ENCODE results near the gene PRICKLE2. TPM values are rescaled to one million over a fixed set of nuclear protein-coding genes. Genes with fewer than 3 reads are reported as not detected.

PRICKLE2 gene
- total and polyA plus RNA-seq, 8 donors, result 34.3 to 48.2 (median 41.9) TPM

DNA sequence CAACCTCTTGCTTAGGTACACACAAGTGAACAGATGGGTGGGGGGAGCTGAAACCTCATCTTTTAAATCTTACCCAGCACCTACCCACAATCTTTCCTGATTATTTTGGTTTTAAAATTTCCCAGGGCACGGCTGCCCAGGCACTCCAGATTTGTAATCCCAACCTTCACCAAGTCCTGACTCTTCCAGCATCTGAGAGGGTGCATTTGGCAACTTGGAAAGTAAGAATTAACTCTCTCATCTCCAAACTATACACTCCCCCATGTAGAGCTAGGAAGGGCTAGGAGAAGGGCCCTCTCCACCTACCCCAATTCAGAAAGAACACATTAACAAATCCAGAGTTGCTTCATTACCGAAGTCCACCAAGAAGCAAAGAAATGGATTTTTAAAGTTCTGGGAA, 41.7 kb upstream of the PRICKLE2 start:
- no peak for TF ChIP-seq CTCF (IDR thresholded peaks at IDR 0.05)
- no peaks in the 10 kb centered on the region for H3K36me3 ChIP-seq
- peaks cover 3 to 18% of the 10 kb centered on the region in 2 donors for H3K4me1 ChIP-seq
- peaks cover 0 to 11% of the 10 kb centered on the region in 2 donors for H3K27me3 ChIP-seq
- no peaks in the 10 kb centered on the region for H3K9me3 ChIP-seq
- intact Hi-C loops (cut with DNase I), result no loop called here
- DNase-seq (peak in 1 of 4 donors; percentile 20), ATAC-seq (no peak)
- peak overlapping the region; percentile 46 to 53 for H3K4me3 ChIP-seq
- H3K27ac ChIP-seq, result peak overlapping the region; percentile 74 to 83

DNA sequence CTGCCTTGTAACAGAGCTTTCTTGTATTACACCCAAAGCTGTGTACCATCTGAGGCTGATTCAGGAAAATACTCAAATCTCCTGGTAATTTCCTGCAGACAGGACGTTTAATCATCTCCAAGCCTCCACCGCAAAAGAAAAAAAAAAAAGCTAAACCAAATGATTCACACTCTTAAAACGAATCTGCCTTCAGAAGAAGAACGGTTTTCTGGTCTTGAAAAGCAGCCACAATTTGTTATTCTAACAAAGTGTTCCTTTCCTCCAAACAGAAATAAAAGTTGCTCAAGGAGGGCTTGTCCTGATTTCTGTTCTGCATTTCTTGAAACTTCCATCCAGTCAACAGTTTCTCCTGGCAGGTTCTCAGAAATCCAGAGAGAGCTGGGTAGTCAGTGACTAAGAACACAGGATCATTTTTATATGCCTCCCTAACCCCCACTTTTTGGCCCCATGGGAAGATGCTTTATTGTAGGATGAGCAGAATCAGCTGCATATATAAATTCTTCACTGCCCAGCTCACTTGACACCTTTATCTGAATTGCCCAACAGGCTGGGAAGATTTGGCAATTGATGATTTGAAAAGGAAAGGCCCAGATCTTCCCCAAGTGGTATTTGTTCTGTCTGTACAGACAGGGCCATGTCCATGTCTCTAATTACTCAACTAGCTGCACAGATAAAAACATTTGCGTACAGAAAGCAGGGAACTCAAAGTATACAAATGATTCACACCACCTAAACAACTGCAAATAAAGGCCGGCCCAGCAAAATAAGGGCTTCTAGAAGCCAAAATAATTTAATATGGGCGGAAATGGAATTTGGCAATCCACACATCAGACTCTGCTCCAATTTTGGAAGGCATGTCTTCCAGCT, 41.0 kb upstream of the PRICKLE2 start:
- peak overlapping the region; percentile 46 to 53 for H3K4me3 ChIP-seq
- no peaks in the 10 kb centered on the region for H3K36me3 ChIP-seq
- ATAC-seq (peak; percentile 35), DNase-seq (peak in 2 of 4 donors; percentile 56 to 62)
- H3K27me3 ChIP-seq, result peaks cover 0 to 11% of the 10 kb centered on the region in 2 donors
- H3K4me1 ChIP-seq, result peaks cover 3 to 18% of the 10 kb centered on the region in 2 donors
- no peak for TF ChIP-seq CTCF (IDR thresholded peaks at IDR 0.05)
- peak overlapping the region; percentile 74 to 83 for H3K27ac ChIP-seq
- intact Hi-C loops (cut with DNase I), result no loop called here
- H3K9me3 ChIP-seq, result no peaks in the 10 kb centered on the region

- Histone ChIP-seq H3K36me3 (no peaks in the 10 kb centered on the region), H3K27me3 (peaks cover 0 to 11% of the 10 kb centered on the region in 2 donors), H3K9me3 (no peaks in the 10 kb centered on the region), H3K4me1 (peaks cover 3 to 18% of the 10 kb centered on the region in 2 donors), H3K27ac (peak overlapping the region; percentile 51 to 83), H3K4me3 (peak overlapping the region; percentile 2 to 46)
- no peak for DNase-seq
- TF ChIP-seq CTCF (IDR thresholded peaks at IDR 0.05), result no peak
- intact Hi-C loops (cut with DNase I), result no loop called here
- ATAC-seq, result no peak
These were observed 40.4 kb upstream of the PRICKLE2 start for GRCh38 chr3:64265646-64266045.

DNA sequence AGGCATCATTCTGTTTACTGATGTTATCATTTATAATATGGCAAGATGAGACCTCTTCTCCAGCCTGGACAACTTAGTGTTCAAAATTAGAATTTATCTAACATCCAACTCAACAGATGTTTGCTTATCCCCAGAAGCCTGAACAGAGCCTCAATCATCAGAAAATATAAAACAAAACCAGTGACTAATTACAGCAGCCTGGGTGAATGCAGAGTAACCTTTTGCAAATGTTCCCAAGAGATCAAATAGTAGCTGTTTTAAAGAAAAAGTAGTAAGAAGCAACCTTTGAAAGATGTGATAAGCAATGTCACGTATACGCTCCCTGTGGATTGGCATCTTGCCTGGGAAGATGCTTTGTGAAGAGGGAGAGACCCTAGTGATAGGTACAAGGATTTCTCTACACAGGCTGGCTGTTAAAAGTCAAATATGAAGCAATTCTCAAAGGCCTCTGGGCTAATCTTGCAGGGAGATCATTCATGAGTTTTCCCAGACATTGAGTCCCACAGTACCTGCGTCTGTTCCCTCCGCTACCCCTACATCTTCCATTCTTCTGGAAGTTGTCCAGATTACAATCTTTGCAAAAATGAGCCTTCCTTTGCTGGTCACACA, 39.3 kb upstream of the PRICKLE2 start:
- Histone ChIP-seq H3K27me3 (peaks cover 0 to 11% of the 10 kb centered on the region in 2 donors), H3K4me3 (peak overlapping the region in 1 of 2 donors; percentile 46)
- intact Hi-C loops (cut with DNase I), result no loop called here

More for the DNA sequence above, 39.3 kb upstream of the PRICKLE2 start:
- Histone ChIP-seq H3K27ac (peak overlapping the region in 1 of 2 donors; percentile 51), H3K4me1 (peaks cover 3 to 18% of the 10 kb centered on the region in 2 donors), H3K9me3 (no peaks in the 10 kb centered on the region), H3K36me3 (no peaks in the 10 kb centered on the region)
- no peak for DNase-seq
- TF ChIP-seq CTCF (IDR thresholded peaks at IDR 0.05), result no peak
- ATAC-seq, result no peak

All from left lung (tissue), 10 donors.